ENCODE measurements around the gene C5orf47. TPM values are rescaled to one million over a fixed set of nuclear protein-coding genes. Genes with fewer than 3 reads are reported as not detected.

C5orf47 gene
- total RNA-seq, 1 experiment from 2014 or later = not detected

- BruUV-seq (replicated peaks) = no TSS peak
- TF ChIP-seq CTCF (conservative IDR thresholded peaks at IDR 0.05; ENCODE audit: low read depth, low read length) (no peak), EZH2 (IDR thresholded peaks at IDR 0.05; ENCODE audit: borderline replicate concordance, low read depth, low read length, poor library complexity, severe bottlenecking) (no peak)
- POLR2A ChIA-PET (ENCODE audit: low non-redundant PET) = no interaction called here
- H3K4me1 ChIP-seq (ENCODE audit: insufficient read depth, low read length, poor library complexity, severe bottlenecking) = no peaks in the 10 kb centered on the region
- DNase-seq (ENCODE audit: low spot score) = no peak
- no peak overlapping the region for H3K27ac ChIP-seq (ENCODE audit: low read depth, low read length, poor library complexity, severe bottlenecking)
- H3K36me3 ChIP-seq (ENCODE audit: insufficient read depth, low read length, poor library complexity, severe bottlenecking) = no peaks in the 10 kb centered on the region
- no peaks in the 10 kb centered on the region for H3K9me3 ChIP-seq (ENCODE audit: low read depth, low read length, poor library complexity, severe bottlenecking)
- no peak overlapping the region for H3K4me3 ChIP-seq (ENCODE audit: low read depth, low read length, poor library complexity, severe bottlenecking)
- peaks cover 59% of the 10 kb centered on the region for H3K27me3 ChIP-seq (replicated peaks; ENCODE audit: insufficient read depth, low read depth, low read length, poor library complexity)
- CTCF ChIA-PET = no interaction called here
- intact Hi-C loops (cut with micrococcal nuclease; ENCODE audit: unreplicated experiment) = no loop called here
Observed at GRCh38 chr5:174000076-174000475, 11.1 kb downstream of the C5orf47 start.

GRCh38 chr5:174003795-174004194 lies 14.8 kb downstream of the C5orf47 start:
- POLR2A ChIA-PET (ENCODE audit: low non-redundant PET) = no interaction called here
- no peak overlapping the region for H3K27ac ChIP-seq (ENCODE audit: low read depth, low read length, poor library complexity, severe bottlenecking)
- H3K36me3 ChIP-seq (ENCODE audit: insufficient read depth, low read length, poor library complexity, severe bottlenecking) = no peaks in the 10 kb centered on the region
- DNase-seq (ENCODE audit: low spot score) = no peak
- peaks cover 48% of the 10 kb centered on the region for H3K27me3 ChIP-seq (replicated peaks; ENCODE audit: insufficient read depth, low read depth, low read length, poor library complexity)
- TF ChIP-seq EZH2 (IDR thresholded peaks at IDR 0.05; ENCODE audit: borderline replicate concordance, low read depth, low read length, poor library complexity, severe bottlenecking) (no peak), CTCF (conservative IDR thresholded peaks at IDR 0.05; ENCODE audit: low read depth, low read length) (no peak)
- intact Hi-C loops (cut with micrococcal nuclease; ENCODE audit: unreplicated experiment) = no loop called here
- no peak overlapping the region for H3K4me3 ChIP-seq (ENCODE audit: low read depth, low read length, poor library complexity, severe bottlenecking)
- no peaks in the 10 kb centered on the region for H3K9me3 ChIP-seq (ENCODE audit: low read depth, low read length, poor library complexity, severe bottlenecking)
- no TSS peak for BruUV-seq (replicated peaks)
- CTCF ChIA-PET = no interaction called here
- H3K4me1 ChIP-seq (ENCODE audit: insufficient read depth, low read length, poor library complexity, severe bottlenecking) = no peaks in the 10 kb centered on the region

- H3K4me1 ChIP-seq (ENCODE audit: insufficient read depth, low read length, poor library complexity, severe bottlenecking) = no peaks in the 10 kb centered on the region
- no peak overlapping the region for H3K4me3 ChIP-seq (ENCODE audit: low read depth, low read length, poor library complexity, severe bottlenecking)
- ChIA-PET POLR2A (ENCODE audit: low non-redundant PET) (no interaction called here), CTCF (no interaction called here)
- peaks cover 33% of the 10 kb centered on the region for H3K27me3 ChIP-seq (replicated peaks; ENCODE audit: insufficient read depth, low read depth, low read length, poor library complexity)
- no peaks in the 10 kb centered on the region for H3K9me3 ChIP-seq (ENCODE audit: low read depth, low read length, poor library complexity, severe bottlenecking)
- TF ChIP-seq CTCF (conservative IDR thresholded peaks at IDR 0.05; ENCODE audit: low read depth, low read length) = no peak
- no peak for TF ChIP-seq EZH2 (IDR thresholded peaks at IDR 0.05; ENCODE audit: borderline replicate concordance, low read depth, low read length, poor library complexity, severe bottlenecking)
- no peaks in the 10 kb centered on the region for H3K36me3 ChIP-seq (ENCODE audit: insufficient read depth, low read length, poor library complexity, severe bottlenecking)
- intact Hi-C loops (cut with micrococcal nuclease; ENCODE audit: unreplicated experiment) = no loop called here
- no TSS peak for BruUV-seq (replicated peaks)
- DNase-seq (ENCODE audit: low spot score) = no peak
- no peak overlapping the region for H3K27ac ChIP-seq (ENCODE audit: low read depth, low read length, poor library complexity, severe bottlenecking)
Observed at GRCh38 chr5:174008922-174009321, 20.0 kb downstream of the C5orf47 start.

Data from A673 (cell line).